Brain pericyte (primary cell): ENCODE results near the gene NRXN3.

Experiments used
- DNase-seq: peaks from one replicate; pipeline ENCODE4 v3.0.0-alpha.2; 2012; ENCODE audit warnings: low read depth, low spot score

The NRXN3 gene

DNA sequence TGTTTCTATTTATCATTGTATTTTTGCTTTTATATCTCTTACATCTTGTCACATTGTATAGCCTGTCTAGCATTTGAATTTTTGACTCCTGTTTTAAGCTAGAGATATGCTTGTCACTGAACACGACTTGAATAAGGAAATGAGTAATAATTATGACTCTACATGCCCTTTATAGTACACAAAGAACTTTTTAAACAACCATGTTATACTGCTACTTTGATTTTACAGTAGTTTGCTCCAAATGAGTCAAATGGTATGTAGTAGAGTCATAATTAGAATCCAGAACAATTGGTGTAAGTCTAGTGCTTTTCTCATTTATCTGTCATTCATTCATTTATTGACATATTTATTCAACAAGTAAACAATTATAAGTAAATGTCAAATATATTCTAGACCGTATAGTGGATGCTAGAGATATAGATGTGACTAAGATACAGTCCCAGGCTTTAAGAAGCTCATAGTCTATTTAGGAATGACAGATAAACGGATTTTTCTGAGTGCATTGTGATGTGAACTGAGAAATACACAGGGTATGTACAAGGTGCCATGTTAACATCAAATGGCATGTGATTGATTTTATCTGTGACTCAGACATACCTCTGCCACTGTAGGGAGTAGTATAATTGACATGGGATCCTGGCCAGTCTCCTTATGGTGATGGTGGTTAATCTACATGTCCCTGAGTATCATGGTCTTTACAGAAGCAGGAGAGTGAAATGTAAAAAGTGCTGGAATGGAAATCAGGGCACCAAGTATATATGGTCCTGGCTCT is 1241.4 kb downstream of the NRXN3 start:
- DNase-seq, result no peak

DNA sequence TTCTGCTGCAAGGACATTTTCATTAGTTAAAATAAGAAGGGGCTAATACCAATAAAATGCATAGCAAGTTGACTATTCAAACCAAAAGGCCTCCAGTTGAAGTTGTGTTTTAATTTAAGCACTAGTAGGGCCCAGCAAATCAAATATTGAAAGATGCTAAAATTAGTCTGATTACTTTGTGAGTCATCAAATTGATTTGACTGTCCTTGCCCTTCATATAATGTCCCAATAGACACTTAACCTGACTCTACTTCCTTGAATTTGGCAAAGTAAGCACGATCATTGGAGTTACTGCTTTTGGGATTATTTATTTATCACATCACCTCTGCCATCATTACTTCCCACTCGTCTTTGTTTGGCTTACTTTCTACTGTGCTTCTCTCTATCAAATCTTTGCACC is 1242.6 kb downstream of the NRXN3 start:
- DNase-seq, result no peak

DNA sequence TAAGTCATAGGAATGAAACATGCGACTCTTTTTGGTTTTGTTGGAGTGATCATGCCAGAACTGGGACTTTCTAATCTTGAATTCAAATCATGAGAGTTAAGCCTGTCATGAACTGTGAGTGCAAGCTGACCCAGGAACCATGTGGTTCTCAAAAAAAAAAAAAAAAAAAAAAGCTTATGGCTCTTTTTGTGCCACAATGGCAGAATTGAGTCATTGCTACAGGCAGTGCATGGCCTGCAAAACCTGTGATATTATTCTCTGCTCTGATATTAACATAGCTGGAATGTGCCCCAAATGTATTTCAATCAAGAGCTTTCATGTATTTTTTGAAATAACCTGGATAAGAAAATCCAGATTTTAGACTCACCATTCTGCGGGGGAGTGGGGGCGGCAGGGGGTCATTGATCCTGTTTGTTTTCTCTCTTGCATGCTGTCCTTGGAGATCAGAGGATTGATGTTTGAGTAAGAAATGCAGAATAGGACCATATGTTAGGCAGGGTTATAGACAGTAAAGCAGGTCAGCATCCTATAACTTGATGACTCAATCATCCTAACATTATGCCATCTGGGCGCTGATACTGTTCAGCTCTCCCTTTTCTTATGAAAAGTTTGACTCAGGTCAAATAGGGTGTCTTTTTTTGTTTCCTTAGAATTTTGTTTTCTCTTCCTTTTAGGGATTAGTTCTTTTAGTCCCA is 1243.7 kb downstream of the NRXN3 start:
- no peak for DNase-seq

DNA sequence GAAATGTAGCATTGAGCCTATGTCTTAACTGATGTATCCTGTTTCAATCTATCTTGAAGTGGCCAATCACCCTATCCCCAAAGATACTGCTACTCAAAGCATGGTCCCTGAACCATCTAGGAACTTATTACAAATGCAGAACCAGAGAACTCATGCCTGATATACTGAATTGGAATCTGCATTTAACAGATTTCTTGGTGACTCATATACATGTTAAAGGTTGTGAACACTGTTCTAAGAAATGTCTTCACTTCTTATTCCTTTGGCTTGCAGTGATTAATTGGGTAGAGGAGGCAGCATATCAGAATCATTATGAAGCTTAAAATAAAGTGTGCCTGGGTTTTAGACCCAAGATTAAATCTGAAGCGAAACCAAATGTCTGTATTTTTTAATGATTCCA is 1245.6 kb downstream of the NRXN3 start:
- no peak for DNase-seq

DNA sequence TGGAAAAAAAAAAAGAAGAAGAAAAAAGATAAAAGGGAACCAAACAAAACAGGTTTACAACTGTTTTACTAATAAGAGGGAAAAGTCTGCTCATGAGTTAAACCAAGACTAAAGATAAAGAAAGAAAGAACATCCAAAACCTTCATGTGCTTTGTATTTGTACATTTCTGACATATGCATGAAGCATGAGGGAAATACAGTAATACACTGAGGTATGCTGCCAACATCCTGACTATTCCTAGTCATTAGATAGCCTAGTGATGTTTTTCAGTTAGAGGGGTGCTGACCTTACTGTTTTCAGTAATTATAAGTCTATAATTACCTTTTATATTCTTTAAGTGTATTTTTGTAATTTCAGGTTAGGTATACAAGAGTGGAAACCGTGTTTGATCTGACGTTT is 1247.8 kb downstream of the NRXN3 start:
- DNase-seq, result no peak

DNA sequence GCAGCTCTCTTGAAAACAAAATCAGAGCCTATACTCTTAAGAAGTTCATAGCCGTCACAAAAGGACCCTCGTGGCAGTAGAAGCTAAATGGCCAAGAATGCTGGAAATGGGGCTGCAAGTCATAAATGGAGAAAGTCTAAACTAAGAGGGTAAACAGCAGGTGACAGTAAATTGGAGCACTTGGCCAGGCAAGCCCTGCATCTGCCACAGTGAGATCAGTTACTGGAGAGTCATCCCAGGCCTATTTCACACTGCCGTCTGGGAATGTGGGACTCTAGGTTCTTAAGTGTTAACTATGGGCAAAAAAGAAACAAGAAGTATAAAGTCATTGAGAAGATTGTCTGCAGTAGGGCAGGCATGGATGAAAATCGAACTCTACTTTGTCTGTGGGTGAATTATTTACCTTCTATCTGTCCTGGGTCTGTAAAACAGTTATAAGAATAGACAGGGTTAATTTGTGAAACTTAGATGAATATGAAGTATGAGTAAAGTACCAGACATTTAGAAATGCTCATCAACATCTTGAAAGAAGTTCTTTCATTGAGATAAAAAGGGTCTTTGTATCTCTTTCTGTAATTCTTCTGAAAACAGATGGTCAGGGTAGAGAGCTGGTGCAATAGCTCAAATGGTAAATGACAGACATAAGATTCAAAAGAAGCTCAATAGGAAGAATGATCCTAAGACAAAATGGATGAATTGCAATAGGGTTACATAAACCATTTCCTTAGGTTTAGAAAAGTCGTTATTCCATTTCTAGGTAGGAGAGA is 1248.7 kb downstream of the NRXN3 start:
- no peak for DNase-seq

DNA sequence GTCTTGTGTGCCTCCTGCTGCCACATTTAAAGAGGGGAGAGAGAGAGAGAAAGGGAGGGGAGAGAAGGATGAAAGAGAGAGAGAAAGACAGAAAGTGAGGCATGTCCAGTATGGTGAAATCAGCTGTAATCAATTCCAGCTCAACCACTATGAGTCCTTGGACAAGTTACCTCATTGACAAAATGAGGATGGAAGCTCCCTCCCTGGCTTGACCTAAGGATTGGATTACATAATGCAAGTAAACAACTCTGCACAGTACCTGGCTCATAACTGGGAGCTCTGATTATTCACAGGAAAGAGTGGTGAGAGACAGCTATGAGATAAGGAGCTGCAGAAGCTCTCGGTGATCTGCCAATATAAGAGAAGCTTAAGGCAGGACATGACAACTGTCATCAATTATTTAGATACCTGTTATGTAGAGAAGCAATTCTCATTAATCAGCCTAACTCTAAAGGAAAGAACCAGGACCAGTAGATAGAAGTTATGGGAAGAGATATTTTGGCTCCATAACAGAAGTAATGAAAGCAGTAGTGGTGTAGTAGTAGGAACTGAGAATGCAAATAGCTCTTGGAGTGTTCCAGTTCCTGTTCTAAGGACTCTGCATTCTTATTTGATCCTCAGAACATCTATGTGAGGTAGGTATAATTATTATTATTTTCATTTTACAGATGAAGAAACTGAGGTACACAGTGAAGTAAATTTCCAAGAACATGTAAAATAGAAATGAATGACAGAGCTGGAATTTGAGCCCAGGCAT is 1249.6 kb downstream of the NRXN3 start:
- no peak for DNase-seq

DNA sequence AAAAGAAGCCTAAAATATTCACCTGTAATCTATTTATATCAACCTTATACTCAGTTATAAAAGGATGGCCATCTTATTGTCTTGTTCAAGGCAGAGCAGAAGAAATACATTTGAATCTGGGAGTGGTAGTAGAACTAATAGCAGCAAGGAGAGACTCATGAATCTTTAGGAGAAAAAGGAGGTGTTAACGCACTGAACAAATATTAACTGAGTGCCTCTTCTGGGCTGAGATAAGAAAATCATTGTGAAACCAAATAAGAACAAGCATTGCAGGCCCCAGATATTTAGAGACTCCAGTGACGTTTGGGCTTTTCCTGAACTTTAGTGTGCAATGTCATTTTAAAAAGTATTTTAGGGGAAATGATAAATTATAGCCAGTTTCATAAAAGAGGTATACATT is 1250.6 kb downstream of the NRXN3 start:
- DNase-seq, result no peak

DNA sequence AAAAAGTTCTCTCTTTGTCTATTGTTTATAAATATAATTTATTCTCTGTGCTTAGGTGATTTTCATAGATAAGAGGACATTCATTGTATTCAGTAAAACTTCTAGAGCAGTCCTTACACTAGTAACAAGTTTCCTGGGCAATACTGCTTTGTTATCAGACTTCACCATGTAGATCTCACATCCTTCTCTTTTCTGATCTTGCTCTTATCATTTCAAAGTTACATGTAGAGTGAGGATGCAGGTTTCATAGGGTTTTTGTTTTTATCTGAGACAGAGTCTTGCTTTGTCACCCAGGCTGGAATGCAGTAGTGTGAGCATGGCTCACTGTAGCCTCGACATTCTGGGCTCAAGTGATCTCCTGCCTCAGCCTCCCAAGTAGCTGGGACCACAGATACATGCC is 1251.6 kb downstream of the NRXN3 start:
- DNase-seq, result no peak

DNA sequence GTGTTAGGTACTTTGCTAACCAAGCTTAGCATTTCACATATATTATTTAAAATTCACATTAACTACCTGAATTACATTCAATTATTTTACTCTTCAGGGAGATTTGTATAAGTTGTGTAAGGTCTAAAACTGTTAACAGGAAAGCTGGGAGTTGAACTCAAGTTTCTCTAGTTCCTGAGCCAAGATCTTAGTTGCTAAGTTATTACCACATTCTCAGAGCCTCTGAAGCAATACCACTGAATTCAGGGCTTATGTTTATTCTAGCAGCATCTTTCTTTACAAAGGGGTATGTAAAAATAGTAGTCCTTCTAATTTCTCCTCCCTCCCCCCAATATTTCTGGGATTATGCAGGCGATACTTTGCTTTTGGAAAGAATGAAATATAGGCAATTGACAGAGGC is 1254.3 kb downstream of the NRXN3 start:
- no peak for DNase-seq

DNA sequence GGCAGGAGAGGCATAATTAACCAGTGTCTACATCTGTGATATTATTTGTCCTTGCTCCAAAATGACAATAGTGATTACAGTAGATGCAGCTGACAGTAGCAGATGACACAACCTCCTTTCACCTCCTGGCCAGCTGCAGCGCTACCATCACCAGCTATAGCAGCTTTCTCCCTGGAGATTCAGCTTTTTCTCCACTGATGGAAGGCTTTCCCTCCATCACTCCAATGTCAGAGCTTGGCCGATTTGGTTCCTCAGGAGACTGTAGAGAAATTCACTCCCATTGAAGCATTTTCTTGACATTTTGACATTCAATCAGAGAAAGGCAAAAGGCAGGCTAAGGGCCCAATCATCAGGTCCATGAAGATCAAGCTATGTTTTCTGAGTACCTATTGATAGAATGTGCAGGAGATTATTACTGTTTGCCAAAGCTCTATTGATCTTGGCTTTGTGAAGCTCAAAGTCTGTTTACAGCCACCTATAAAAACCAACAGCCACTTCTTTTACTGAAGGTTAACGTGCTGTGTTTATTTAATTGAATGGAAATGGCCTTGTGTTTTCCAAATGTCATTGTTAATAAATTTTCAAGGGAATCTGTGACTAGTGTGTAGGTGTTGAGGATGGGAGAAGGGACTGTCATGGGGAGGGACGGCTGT is 1256.1 kb downstream of the NRXN3 start:
- DNase-seq, result no peak

DNA sequence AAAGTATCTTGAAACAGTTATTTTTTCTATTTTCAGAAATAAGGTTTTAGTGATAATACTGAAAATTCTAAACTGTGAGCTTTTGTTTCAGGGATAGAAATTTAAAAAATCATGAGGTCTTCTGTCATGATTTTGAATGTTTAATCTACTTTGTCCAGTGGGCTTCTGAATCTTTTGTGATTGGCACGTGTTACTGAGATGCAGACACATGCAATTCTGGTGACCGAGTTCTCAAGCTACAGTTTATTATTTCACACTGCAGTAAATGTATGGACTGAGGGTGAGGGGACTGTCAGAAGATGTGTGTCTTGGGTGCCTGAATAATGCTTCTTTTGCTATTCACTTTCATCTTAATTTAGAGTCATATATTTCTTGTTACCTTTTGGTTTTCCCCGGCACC is 1262.5 kb downstream of the NRXN3 start:
- no peak for DNase-seq

DNA sequence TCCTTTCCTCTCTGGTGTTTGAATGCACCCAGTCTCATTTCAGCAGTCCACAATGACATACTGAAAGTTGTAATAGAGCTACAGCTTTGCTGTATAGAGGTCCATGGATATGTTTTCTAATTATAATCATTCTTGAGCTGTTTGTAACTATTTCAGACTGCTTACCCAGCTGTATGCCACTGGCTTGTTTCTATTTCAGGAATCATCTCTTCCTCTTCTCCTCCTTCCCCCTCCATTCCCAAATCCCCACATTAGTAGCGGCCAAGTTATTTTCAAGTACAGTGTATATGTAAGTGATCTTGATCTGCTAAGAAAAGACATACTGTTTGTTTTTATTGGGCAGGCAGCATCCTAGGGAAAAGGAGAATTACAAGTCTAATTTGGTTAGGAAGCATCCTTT is 1266.2 kb downstream of the NRXN3 start:
- no peak for DNase-seq

DNA sequence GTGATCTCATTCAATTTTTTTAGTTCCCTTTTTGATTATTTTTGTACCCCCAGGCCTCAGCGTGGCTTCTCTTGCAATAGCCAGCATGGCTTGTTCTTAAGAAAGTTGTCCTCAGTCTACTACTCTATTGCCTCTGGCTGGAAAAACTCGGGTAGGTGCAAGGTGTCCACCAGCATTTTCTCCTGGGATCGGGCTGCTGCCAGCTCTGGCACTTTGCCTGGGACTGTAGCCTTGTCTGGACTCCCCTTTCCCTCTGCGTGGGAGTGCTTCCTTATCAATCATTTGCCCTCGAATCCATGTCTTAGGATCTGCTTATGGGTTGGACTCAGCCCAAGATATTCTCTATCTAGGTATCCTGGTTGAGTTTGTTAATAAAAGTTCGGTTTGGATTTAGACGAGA is 1267.8 kb downstream of the NRXN3 start:
- no peak for DNase-seq

DNA sequence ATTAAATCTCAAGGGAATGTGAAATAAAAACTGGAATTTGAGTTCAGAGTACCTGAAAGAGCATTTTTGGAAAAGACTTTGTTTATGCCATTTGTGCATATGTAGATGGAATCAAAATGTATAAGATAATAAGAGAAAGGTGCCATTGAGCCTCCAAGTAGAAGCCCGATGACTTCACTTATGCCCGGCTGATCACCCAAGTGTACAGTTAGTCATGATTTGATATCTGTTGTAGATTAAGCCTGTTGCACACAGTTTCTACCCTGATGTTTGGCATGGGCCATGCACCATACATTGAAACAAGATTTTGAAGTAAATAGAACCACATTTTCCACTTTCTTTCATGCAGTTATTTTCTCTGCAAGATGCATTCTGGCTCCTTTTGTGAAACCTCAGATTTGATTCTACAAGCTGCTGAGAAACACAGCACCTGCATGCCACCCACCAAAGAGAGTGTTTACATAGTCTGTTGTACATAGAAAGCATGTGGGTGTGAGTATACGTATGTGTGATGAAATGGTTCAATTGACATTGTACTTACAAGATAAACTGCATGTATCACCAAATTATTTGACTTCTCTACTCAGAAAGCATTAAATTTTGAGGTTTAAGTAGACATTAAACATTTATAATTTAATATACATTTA is 1268.6 kb downstream of the NRXN3 start:
- no peak for DNase-seq

DNA sequence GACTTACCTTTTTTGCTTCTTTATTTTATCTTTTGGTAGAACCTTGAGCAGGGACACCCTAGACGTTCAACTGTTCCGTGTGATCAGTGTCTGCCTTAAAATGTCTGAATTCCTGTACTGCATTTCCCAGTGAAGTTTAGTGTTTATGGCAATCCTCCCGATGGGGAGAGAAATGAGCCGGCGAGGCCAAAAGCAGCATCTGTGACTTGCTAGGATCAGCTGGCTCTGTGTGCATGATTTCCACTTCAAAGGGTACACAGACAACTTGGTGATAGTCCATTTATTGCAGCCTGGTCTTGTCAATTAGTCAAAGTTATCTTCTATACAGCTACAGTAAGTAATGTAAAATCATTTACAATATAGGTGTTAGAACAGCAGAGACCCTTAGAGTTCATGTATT is 1272.6 kb downstream of the NRXN3 start:
- no peak for DNase-seq

DNA sequence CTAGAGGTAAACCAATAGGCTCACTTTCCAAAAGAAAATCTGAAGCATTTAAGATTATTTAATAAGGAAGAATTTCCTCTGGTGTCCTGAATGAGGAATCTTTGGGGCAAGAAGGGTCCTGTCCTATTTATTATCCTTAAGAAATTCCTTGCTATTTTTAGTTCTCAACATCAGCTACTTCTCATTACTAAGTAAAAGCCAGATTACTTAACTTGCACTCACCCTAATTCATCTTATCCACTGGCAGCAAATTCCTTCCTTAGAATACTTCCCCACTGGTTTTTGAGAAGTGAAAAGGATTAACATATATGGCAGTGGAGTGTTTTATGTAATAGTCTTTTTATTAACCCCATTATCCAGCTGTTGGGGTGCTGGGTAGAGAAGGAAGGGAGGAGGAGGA is 1273.4 kb downstream of the NRXN3 start:
- DNase-seq, result no peak

DNA sequence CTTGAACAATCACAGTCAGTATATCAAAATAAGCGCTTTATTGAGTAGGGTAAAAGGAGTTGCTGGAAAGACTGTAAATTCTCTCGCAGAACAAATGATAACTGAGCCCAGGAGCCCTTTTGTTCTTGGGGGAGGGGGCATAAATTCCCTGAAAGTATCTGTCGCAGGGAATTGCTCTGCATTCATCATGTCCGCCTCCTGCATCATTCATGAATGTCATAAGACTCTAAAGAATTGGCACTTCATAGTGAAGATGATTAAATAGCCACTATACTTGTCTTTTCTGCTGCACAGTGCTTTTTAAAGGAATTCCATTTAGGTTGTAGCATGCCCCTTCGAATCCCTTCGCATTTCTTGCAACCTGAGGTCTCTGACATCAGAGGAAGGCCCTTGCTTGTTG is 1278.8 kb downstream of the NRXN3 start:
- DNase-seq, result no peak

DNA sequence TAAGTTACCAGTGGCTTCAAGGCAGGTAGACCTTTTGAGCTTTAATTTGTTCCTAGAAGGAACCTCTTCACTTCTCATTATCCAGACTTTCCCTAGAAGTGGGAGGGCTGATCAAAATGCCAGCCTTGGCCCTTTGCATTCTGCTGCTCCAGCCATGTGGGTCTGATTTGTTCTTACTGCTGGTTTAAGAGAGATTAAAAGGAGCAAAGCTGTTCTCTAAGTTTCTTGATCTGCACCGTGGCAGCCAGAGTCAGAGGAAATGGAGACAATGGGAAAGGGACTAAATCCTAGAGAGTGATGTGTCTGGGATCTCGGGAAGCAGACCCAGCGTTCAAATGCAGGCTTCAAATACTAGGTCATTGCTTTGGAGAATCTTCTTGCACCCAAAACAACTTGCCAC is 1281.4 kb downstream of the NRXN3 start:
- DNase-seq, result no peak

DNA sequence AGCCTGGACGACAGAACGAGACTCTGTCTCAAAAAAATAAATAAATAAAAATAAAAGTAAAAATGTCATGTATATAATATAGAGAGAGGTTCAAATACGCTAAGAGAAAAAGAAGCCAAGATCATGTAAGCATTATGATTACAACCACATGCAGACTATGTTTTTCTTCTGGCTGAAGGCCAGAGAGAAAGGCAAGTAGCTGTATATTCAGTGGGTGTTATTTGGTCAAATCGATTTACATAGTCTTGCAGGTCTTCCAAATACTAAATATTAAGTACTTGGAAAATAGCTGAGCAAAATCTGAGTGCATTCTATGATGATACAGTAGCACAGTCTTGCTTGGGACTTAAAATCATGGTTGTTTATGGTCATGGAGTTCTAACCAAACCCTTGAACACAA is 1283.1 kb downstream of the NRXN3 start:
- DNase-seq, result no peak

DNA sequence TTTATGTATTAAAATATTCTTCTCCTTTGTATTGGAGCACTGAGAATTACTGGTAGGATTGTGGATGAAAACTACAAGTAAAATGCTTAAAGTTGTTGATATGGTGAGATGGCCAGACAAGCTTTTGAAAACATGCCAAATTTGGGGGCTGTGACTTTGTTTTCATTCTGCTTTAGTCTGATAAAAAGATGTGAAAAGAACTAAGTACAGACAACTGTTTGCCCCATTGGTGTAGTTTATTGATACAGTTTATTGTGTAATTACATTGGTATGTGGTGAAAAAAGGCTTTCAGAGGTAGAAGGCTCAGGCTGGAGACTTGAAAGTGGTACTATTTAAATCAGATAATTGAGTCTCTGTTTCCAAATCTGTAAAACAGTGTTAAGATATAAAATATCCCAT is 1294.3 kb downstream of the NRXN3 start:
- DNase-seq, result no peak
